Thyroid gland (tissue), 4 donors: ENCODE data around the gene EVA1A. TPM values are rescaled to one million over a fixed set of nuclear protein-coding genes. Genes with fewer than 3 reads are reported as not detected.

Experiments
- DNase-seq, 2 donors: peaks; one replicate each; pipeline ENCODE4 v3.0.0-alpha.2; 2019
- H3K27ac ChIP-seq, 3 donors: fragments of 200-600 bp; sonication (generic); 1 replicate in 2 of 3; 2 replicates in 1 of 3; pipeline ENCODE4 v1.5.1; 2016 to 2019; ENCODE audit warnings: mild to moderate bottlenecking in 1 of 3, moderate library complexity in 1 of 3
- H3K27me3 ChIP-seq: fragments of 200-600 bp; sonication (generic); one replicate; pipeline ENCODE4 v1.5.1; 2019
- H3K36me3 ChIP-seq, 2 donors: fragments of 200-600 bp; sonication (generic); one replicate each; pipeline ENCODE4 v1.5.1; 2016 to 2019
- H3K4me1 ChIP-seq, 2 donors: fragments of 200-600 bp; sonication (generic); one replicate each; pipeline ENCODE4 v1.5.1; 2017 to 2019
- H3K4me3 ChIP-seq, 3 donors: fragments of 200-600 bp; sonication (generic); replicated peaks in 1 of 3; 1 replicate in 2 of 3; 2 replicates in 1 of 3; pipeline ENCODE4 v1.5.1; 2016; ENCODE audit warnings: mild to moderate bottlenecking in 1 of 3
- H3K9me3 ChIP-seq: fragments of 200-600 bp; sonication (generic); one replicate; pipeline ENCODE4 v1.5.1; 2017
- POLR2A ChIP-seq, 2 donors: fragments of 450-650 bp; IDR thresholded peaks; one replicate each; pipeline ENCODE4 v1.6.1; 2017; ENCODE audit warnings: antibody characterized with exemption in 2 of 2, mild to moderate bottlenecking in 2 of 2, moderate library complexity in 1 of 2
- WGBS, 2 donors: methylation state at CpG; one replicate each; pipeline ENCODE4 v1.1.5; 2017; 5-methylcytosine and 5-hydroxymethylcytosine counted together
- intact Hi-C: fragments of 100-400 bp; cut with DNase I; formaldehyde crosslinking; loops from one replicate; pipeline ENCODE4 v1.15.1; 2023
- total RNA-seq, 4 donors: library from RNA; depleted of rRNA; stranded (reverse); fragments of >200 nt; gene quantifications; one replicate each; pipeline ENCODE4 v1.2.3, GENCODE V29; 2016
- TF ChIP-seq, protein P1 (sequence below), 6 experiments: fragments of 200-600 bp in 3 of 6; fragments of 450-650 bp in 3 of 6; sonication (generic) in 3 of 6; IDR thresholded peaks; one replicate each; pipeline ENCODE4 v1.5.1; 2016 to 2019; ENCODE audit warnings: antibody characterized with exemption in 6 of 6, mild to moderate bottlenecking in 2 of 6, inconsistent platforms in 1 of 6, moderate library complexity in 1 of 6

Gene EVA1A
- total RNA-seq, 4 donors from 2014 or later, result 3.6 to 19.8 (median 12.3) TPM

DNA sequence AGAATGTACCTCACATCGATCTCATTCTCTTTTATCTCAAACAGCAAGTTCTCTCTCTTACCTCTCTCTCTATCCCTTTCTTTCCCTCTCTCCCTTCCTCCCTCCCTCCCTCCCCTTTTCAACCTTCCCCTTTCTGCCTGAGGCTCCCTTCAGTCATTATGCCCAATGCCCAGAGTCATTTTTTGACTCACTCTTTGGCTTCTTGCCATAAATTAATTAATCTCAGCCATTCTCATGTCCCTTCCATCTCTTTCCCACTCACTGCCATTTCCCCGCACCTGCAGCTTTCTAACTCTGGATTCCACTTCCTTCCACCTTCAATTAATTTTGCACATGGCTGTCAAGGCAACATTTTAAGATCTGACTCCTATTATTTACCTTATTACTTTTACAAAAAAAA, 60.1 kb downstream of the EVA1A start:
- 88 to 90% methylated on average over 2 of the region's 2 CpGs for WGBS, 2 donors
- Histone ChIP-seq H3K36me3 (no peaks in the 10 kb centered on the region), H3K4me1 (no peaks in the 10 kb centered on the region), H3K4me3 (no peak overlapping the region), H3K27ac (no peak overlapping the region), H3K27me3 (no peaks in the 10 kb centered on the region), H3K9me3 (no peaks in the 10 kb centered on the region)
- DNase-seq, result no peak
- intact Hi-C loops, result no loop called here
- TF ChIP-seq, protein P1, sequence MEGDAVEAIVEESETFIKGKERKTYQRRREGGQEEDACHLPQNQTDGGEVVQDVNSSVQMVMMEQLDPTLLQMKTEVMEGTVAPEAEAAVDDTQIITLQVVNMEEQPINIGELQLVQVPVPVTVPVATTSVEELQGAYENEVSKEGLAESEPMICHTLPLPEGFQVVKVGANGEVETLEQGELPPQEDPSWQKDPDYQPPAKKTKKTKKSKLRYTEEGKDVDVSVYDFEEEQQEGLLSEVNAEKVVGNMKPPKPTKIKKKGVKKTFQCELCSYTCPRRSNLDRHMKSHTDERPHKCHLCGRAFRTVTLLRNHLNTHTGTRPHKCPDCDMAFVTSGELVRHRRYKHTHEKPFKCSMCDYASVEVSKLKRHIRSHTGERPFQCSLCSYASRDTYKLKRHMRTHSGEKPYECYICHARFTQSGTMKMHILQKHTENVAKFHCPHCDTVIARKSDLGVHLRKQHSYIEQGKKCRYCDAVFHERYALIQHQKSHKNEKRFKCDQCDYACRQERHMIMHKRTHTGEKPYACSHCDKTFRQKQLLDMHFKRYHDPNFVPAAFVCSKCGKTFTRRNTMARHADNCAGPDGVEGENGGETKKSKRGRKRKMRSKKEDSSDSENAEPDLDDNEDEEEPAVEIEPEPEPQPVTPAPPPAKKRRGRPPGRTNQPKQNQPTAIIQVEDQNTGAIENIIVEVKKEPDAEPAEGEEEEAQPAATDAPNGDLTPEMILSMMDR (IDR thresholded peaks at IDR 0.05), result no peak
- no peak for TF ChIP-seq POLR2A (IDR thresholded peaks at IDR 0.05)

DNA sequence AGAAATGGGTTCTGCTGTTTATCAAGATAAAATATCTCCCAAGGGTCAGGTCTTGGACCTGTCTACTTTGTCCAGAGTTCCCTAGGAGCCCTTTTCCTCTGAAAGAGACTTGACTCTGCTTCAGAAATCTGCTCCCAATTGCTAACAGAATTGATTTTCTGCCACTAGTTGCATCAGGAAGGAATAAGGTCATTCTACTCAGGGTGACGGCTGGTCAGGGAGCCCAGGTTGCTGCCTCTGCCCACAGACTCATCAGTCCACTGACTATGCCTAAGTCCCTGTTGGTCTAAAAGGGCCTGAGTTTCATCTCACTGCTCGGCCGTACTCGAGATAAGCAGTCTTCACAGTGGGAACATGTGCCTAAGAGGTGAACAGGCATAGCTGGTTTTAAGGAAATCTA, 61.2 kb downstream of the EVA1A start:
- Histone ChIP-seq H3K27me3 (no peaks in the 10 kb centered on the region), H3K4me3 (no peak overlapping the region), H3K27ac (no peak overlapping the region), H3K9me3 (no peaks in the 10 kb centered on the region), H3K4me1 (no peaks in the 10 kb centered on the region), H3K36me3 (no peaks in the 10 kb centered on the region)
- WGBS, 2 donors, result 86 to 94% methylated on average over 4 of the region's 4 CpGs
- no peak for DNase-seq
- no peak for TF ChIP-seq POLR2A (IDR thresholded peaks at IDR 0.05)
- TF ChIP-seq, protein P1 (IDR thresholded peaks at IDR 0.05), result no peak
- intact Hi-C loops, result no loop called here

DNA sequence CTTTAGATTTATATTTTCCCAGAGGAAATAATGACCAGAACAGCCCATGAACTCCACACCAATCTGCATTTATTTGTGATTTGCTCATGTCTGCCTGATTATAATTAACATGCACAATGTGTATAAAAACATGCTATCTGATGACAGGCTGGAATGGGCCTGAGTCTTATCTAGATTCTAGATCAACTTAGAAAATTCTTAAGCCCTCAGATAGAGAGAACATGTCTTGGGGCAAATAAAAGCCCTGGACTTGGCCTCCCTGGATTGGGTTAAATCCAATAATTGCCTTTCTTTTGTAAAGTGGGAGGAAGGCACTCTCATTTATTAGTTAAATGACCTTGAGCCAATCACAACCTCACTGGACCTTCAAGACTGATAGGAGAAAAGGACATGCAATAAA, 61.8 kb downstream of the EVA1A start:
- DNase-seq, result no peak
- no peaks in the 10 kb centered on the region for H3K4me1 ChIP-seq
- no peaks in the 10 kb centered on the region for H3K27me3 ChIP-seq
- H3K9me3 ChIP-seq, result no peaks in the 10 kb centered on the region
- TF ChIP-seq, protein P1 (IDR thresholded peaks at IDR 0.05), result no peak
- no peak for TF ChIP-seq POLR2A (IDR thresholded peaks at IDR 0.05)
- no peak overlapping the region for H3K4me3 ChIP-seq
- intact Hi-C loops, result no loop called here
- H3K36me3 ChIP-seq, result no peaks in the 10 kb centered on the region
- no peak overlapping the region for H3K27ac ChIP-seq

DNA sequence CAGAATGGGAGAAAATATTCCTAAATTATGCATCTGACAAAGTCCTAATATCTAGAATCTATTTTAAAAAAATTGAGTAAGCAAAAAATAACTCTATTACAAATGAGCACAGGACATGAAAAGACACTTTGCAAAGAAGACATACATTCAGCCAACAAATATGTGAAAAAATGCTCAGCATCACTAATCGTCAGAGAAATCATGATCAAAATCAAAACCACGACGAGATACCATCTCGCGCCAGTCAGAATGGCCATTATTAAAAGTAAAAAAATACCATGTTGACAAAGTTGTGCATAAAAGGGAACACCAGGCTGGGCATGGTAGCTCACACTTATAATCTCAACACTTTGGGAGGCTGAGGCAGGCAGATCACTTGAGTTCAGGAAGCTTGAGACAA, 63.5 kb downstream of the EVA1A start:
- Histone ChIP-seq H3K36me3 (peaks cover 0 to 5% of the 10 kb centered on the region in 2 donors), H3K27me3 (no peaks in the 10 kb centered on the region), H3K27ac (no peak overlapping the region), H3K4me1 (no peaks in the 10 kb centered on the region), H3K9me3 (no peaks in the 10 kb centered on the region), H3K4me3 (no peak overlapping the region)
- 73 to 76% methylated on average over 5 of the region's 5 CpGs for WGBS, 2 donors
- DNase-seq, result no peak
- intact Hi-C loops, result no loop called here
- TF ChIP-seq, protein P1 (IDR thresholded peaks at IDR 0.05), result no peak
- no peak for TF ChIP-seq POLR2A (IDR thresholded peaks at IDR 0.05)

DNA sequence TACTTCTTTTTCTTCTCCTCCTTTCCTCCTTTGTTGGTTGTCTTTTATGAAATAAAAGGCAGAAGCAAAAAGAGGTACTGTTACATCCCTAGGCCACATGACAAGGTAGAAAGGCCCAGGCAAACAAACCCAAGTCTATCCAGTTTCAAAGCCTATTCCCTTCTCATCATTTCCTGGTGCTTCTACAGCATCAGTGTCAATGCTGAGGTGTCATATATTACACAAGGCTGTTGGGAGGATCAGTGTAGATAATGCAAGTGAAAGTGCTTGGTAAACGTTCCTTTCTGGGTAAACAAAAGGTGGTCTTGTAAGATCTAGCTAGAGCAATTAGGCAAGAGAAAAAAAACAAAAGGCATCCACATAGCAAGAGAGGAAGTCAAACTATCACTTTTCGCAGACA, 64.9 kb downstream of the EVA1A start:
- H3K36me3 ChIP-seq, result peaks cover 0 to 5% of the 10 kb centered on the region in 2 donors
- H3K9me3 ChIP-seq, result no peaks in the 10 kb centered on the region
- H3K27ac ChIP-seq, result no peak overlapping the region
- intact Hi-C loops, result no loop called here
- H3K4me3 ChIP-seq, result no peak overlapping the region
- 65 to 74% methylated on average over 2 of the region's 2 CpGs for WGBS, 2 donors
- H3K4me1 ChIP-seq, result no peaks in the 10 kb centered on the region
- TF ChIP-seq, protein P1 (IDR thresholded peaks at IDR 0.05), result no peak
- TF ChIP-seq POLR2A (IDR thresholded peaks at IDR 0.05), result no peak
- DNase-seq, result no peak
- no peaks in the 10 kb centered on the region for H3K27me3 ChIP-seq
